HFFc6 (cell line): ENCODE data around the gene PCDHB9. TPM values are rescaled to one million over a fixed set of nuclear protein-coding genes. Genes with fewer than 3 reads are reported as not detected.
"Not testable (repeated sequence)": the region's sequence is repeated elsewhere in the genome, so short reads cannot be mapped to it uniquely, and the experiment has no call there.

Experiments used
- DNase-seq: peaks from one replicate; pipeline ENCODE4 v3.0.0-alpha.2; 2018
- H3K27ac Mint-ChIP-seq: 2 replicates; pipeline ENCODE4 v1.8.0; 2020; ENCODE audit warnings: mild to moderate bottlenecking, mixed read lengths
- H3K27me3 Mint-ChIP-seq: 2 replicates; pipeline ENCODE4 v1.8.0; 2021; ENCODE audit warnings: mild to moderate bottlenecking, moderate library complexity, mixed read lengths; ENCODE audit not compliant: insufficient read depth
- H3K36me3 Mint-ChIP-seq: 2 replicates; pipeline ENCODE4 v1.8.0; 2021; ENCODE audit warnings: low read depth, mixed read lengths
- H3K4me1 Mint-ChIP-seq: 2 replicates; pipeline ENCODE4 v1.8.0; 2020; ENCODE audit warnings: low read depth, mixed read lengths
- H3K4me3 Mint-ChIP-seq: 2 replicates; pipeline ENCODE4 v1.8.0; 2020; ENCODE audit warnings: mild to moderate bottlenecking, moderate library complexity, mixed read lengths
- H3K9me3 Mint-ChIP-seq: 2 replicates; pipeline ENCODE4 v1.8.0; 2020; ENCODE audit warnings: mild to moderate bottlenecking, mixed read lengths
- CTCF ChIP-seq: fragments of 200-600 bp; sonication (generic); IDR thresholded peaks from 2 replicates; pipeline ENCODE4 v1.5.0; 2021; ENCODE audit warnings: antibody characterized with exemption, mild to moderate bottlenecking
- total RNA-seq, 6 experiments: library from RNA; stranded (reverse); fragmentation: NEBNext Ultra II Directional; extraction: Animal tissue kit (Norgen Biotek cat#: 25700); gene quantifications; 2 replicates in 1 of 6; 3 replicates in 5 of 6; pipeline ENCODE4 v1.2.3, GENCODE V29; 2021

The PCDHB9 gene
- total RNA-seq, 6 experiments from 2014 or later: 1.0 to 2.5 (median 1.6) TPM

GRCh38 chr5:141192110-141192725, 5.3 kb downstream of the PCDHB9 start, which contains the start of gene PCDHB10:
TSS of gene PCDHB10 (plus strand) at chr5:141192353. CDS start at chr5:141192553, 200 bp downstream.
- H3K9me3 Mint-ChIP-seq: peaks cover 38% of the 10 kb centered on the region
- peak; percentile 33 for DNase-seq
- peaks cover 20% of the 10 kb centered on the region for H3K4me1 Mint-ChIP-seq
- H3K36me3 Mint-ChIP-seq: peaks cover 18% of the 10 kb centered on the region
- peak within 1 kb of the TSS; percentile 76 for H3K4me3 Mint-ChIP-seq
- no peak within 1 kb of the TSS for H3K27ac Mint-ChIP-seq
- peak; percentile 86 for TF ChIP-seq CTCF
- H3K27me3 Mint-ChIP-seq: peaks cover 9% of the 10 kb centered on the region

GRCh38 chr5:141194332-141194731, 7.4 kb downstream of the PCDHB9 start:
- not testable (repeated sequence) for H3K27me3 Mint-ChIP-seq, H3K4me3 Mint-ChIP-seq, DNase-seq, H3K27ac Mint-ChIP-seq
- Mint-ChIP-seq H3K4me1 (peaks cover 13% of the 10 kb centered on the region; the same call in 1 of the 2 replicates), H3K9me3 (peaks cover 37% of the 10 kb centered on the region), H3K36me3 (peaks cover 13% of the 10 kb centered on the region)

- Mint-ChIP-seq H3K9me3 (peaks cover 46% of the 10 kb centered on the region), H3K36me3 (peaks cover 19% of the 10 kb centered on the region), H3K27me3 (no peaks in the 10 kb centered on the region; the same call in 1 of the 2 replicates), H3K4me1 (peaks cover 13% of the 10 kb centered on the region; the same call in 1 of the 2 replicates), H3K4me3 (no peak overlapping the region), H3K27ac (no peak overlapping the region)
- TF ChIP-seq CTCF: no peak
- DNase-seq: no peak
Measured at GRCh38 chr5:141196363-141196762, 9.4 kb downstream of the PCDHB9 start.

- peak; percentile 66 for TF ChIP-seq CTCF
- DNase-seq: no peak
- Mint-ChIP-seq H3K27ac (no peak within 1 kb of the TSS), H3K4me1 (no peaks in the 10 kb centered on the region), H3K36me3 (peaks cover 14% of the 10 kb centered on the region), H3K9me3 (peaks cover 52% of the 10 kb centered on the region), H3K4me3 (peak within 1 kb of the TSS; percentile 55), H3K27me3 (peaks cover 2% of the 10 kb centered on the region; the same call in 1 of the 2 replicates)
Measured at GRCh38 chr5:141199359-141200235, 12.6 kb downstream of the PCDHB9 start, which contains the start of gene PCDHB11. TSS of gene PCDHB11 (plus strand) at chr5:141199627. CDS start at chr5:141199775, 148 bp downstream.

GRCh38 chr5:141201126-141201525, 14.2 kb downstream of the PCDHB9 start:
- not testable (repeated sequence) for H3K27ac Mint-ChIP-seq, H3K4me1 Mint-ChIP-seq, DNase-seq, H3K27me3 Mint-ChIP-seq, H3K4me3 Mint-ChIP-seq
- Mint-ChIP-seq H3K36me3 (peaks cover 13% of the 10 kb centered on the region), H3K9me3 (peaks cover 43% of the 10 kb centered on the region)

GRCh38 chr5:141201646-141202045, 14.7 kb downstream of the PCDHB9 start:
- not testable (repeated sequence) for H3K4me1 Mint-ChIP-seq, H3K36me3 Mint-ChIP-seq, H3K27ac Mint-ChIP-seq, DNase-seq, H3K27me3 Mint-ChIP-seq, H3K4me3 Mint-ChIP-seq
- peaks cover 38% of the 10 kb centered on the region for H3K9me3 Mint-ChIP-seq

- Mint-ChIP-seq H3K36me3 (peaks cover 4% of the 10 kb centered on the region), H3K4me3 (peak within 1 kb of the TSS; percentile 86), H3K27me3 (peaks cover 7% of the 10 kb centered on the region), H3K27ac (no peak within 1 kb of the TSS), H3K9me3 (peaks cover 6% of the 10 kb centered on the region), H3K4me1 (peaks cover 9% of the 10 kb centered on the region)
- peak; percentile 79 for TF ChIP-seq CTCF
- DNase-seq: peak; percentile 24
Measured at GRCh38 chr5:141208478-141208877, 21.5 kb downstream of the PCDHB9 start, which contains the start of gene PCDHB12. TSS of gene PCDHB12 (plus strand) at chr5:141208719. CDS start at chr5:141208908, 189 bp downstream.

GRCh38 chr5:141210281-141210680, 23.3 kb downstream of the PCDHB9 start:
- H3K4me1 Mint-ChIP-seq: peaks cover 18% of the 10 kb centered on the region
- not testable (repeated sequence) for H3K4me3 Mint-ChIP-seq, H3K27ac Mint-ChIP-seq, H3K36me3 Mint-ChIP-seq, H3K27me3 Mint-ChIP-seq, DNase-seq
- H3K9me3 Mint-ChIP-seq: peaks cover 13% of the 10 kb centered on the region

GRCh38 chr5:141210849-141211248, 23.9 kb downstream of the PCDHB9 start:
- H3K27me3 Mint-ChIP-seq, DNase-seq, H3K36me3 Mint-ChIP-seq, H3K4me3 Mint-ChIP-seq, H3K27ac Mint-ChIP-seq: not testable (repeated sequence)
- peaks cover 15% of the 10 kb centered on the region for H3K9me3 Mint-ChIP-seq
- H3K4me1 Mint-ChIP-seq: peaks cover 18% of the 10 kb centered on the region
